HS-5 (cell line): ENCODE results near the gene KRTAP10-4.
"Not testable (repeated sequence)": the region's sequence is repeated elsewhere in the genome, so short reads cannot be mapped to it uniquely, and the experiment has no call there.

Source experiments
- DNase-seq: peaks from one replicate; pipeline ENCODE4 v3.0.0-alpha.2; 2012; ENCODE audit warnings: low read depth

Gene KRTAP10-4

DNA sequence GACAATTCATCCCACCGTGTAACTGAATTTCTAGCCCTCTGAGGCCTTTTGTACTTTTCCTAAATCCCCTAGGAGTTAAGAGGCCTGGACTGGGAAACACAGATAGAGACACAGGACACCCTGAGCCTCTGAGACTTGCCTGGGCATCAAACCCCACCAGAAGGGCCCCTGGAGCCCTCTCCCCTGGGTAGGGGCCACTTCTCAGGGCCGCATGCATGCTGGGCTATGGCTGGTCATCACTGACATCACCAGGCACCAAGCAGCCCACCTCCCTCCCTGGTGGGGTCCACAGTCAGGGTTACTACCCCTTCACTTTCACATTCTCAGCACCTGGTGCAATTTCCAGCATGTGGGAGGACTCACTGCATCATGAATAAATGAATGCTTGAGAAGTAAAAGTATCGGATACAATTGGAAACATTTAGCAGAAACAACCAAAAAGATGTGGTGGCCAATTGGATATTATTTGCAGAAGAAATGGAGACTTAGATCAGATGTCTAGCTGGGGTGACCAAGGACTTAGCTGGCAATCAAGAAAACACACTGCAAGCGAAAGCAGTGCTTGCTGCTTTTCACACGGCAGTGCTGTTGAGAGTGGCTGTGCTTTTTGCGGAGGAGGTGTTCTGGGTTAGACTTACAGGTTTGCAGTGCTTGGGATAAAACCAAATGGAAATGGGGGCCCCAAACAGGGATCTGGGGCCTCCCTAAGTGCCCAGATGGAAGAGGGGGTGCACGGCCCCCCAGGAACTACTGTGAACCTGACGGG is 25.9 kb downstream of the KRTAP10-4 start:
- DNase-seq: no peak

DNA sequence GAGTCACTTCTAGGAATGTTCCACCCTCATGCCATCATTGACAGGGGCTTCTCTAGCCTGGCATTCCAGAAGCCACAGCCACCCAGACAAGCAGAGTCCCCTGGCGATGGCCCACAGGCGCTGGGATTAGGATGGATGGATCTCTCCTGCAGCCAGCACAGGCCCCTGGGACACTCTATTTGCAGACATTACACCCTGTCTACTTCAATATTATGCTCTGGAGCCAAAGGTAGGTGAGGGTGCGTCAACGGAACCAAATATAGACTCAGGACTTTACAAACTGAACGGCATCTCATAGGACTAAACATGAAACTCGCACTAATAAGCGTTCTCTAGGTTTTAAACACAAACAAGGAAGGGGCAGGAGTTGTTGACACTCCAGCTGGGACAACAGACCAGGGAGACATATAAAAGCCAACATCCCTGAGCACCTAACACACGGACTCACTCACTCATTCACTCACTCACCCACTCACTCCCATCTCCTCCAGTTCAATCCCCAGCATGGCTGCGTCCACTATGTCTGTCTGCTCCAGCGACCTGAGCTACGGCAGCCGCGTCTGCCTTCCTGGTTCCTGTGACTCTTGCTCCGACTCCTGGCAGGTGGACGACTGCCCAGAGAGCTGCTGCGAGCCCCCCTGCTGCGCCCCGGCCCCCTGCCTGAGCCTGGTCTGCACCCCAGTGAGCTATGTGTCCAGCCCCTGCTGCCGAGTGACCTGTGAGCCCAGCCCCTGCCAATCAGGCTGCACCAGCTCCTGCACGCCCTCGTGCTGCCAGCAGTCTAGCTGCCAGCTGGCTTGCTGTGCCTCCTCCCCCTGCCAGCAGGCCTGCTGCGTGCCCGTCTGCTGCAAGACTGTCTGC is 26.8 kb downstream of the KRTAP10-4 start, which contains the start of gene KRTAP10-7:
TSS of gene KRTAP10-7 (plus strand) at position 480 of the 861 bp plus-strand sequence. CDS start at position 505, 25 bp downstream.
- DNase-seq: not testable (repeated sequence)

DNA sequence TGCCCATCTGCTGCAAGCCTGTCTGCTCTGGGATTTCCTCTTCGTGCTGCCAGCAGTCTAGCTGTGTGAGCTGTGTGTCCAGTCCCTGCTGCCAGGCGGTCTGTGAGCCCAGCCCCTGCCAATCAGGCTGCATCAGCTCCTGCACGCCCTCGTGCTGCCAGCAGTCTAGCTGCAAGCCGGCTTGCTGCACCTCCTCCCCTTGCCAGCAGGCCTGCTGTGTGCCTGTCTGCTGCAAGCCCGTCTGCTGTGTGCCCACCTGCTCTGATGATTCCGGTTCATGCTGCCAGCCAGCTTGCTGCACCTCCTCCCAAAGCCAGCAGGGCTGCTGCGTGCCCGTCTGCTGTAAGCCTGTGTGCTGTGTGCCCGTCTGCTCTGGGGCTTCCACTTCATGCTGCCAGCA is 27.6 kb downstream of the KRTAP10-4 start:
- DNase-seq: not testable (repeated sequence)

DNA sequence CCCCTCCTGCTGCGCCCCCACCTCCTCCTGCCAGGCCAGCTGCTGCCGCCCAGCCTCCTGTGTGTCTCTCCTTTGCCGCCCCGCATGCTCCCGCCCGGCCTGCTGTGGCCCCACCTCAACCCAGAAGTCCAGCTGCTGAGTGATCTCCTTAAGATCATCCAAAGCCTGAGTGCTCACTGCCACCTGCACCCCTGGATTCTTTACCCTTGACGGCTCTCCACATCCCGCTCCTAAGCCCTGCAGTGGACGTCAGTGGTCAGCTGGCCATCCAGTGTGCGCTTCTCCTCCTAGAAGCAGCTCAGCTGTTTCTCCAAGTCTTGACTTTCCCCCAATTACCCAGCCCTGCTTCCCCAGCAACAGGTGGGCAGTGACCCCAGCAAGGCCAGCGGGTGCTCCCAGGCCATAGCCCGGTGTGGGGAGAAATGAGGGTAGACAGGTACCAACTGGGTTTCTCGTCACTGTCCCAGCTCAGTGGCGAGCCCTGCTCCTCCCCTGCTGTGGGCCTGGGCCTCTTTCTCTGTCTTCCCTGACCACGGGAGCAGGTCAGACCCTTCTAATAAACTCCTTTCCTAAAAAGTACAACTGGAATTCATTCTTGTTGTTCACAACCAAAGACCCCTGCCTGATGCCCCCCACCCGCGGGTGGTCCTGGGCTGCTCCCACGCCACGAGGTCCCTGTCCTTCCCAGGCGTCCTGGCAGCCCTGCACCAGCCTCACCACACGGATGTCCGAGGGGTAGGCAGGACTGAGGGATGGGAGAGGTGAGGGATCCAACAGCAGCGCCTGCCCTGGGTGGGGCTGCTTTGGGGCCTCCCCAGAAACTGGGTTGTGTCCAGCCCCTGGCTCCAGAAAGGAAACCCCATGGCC is 28.3 kb downstream of the KRTAP10-4 start:
- no peak for DNase-seq

DNA sequence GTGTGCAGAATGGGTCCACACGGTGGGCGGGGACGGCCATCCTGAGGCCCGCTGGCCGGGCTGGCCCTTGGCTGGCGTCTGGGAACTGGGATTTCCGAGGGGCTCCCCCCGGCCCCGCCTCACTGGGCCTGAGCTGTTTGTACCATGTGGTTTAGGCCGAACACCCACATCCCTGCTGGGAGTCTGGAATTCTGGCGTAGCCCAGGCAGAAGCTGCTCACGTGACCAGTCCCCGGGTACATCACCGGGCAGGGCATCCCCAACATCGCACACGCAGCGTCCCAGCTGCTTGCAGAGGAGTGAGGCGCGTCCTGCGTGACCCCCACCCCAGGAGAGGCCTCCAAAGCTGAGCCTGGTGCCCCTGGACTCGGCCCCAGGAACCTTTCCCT is 28.9 kb downstream of the KRTAP10-4 start:
- no peak for DNase-seq

DNA sequence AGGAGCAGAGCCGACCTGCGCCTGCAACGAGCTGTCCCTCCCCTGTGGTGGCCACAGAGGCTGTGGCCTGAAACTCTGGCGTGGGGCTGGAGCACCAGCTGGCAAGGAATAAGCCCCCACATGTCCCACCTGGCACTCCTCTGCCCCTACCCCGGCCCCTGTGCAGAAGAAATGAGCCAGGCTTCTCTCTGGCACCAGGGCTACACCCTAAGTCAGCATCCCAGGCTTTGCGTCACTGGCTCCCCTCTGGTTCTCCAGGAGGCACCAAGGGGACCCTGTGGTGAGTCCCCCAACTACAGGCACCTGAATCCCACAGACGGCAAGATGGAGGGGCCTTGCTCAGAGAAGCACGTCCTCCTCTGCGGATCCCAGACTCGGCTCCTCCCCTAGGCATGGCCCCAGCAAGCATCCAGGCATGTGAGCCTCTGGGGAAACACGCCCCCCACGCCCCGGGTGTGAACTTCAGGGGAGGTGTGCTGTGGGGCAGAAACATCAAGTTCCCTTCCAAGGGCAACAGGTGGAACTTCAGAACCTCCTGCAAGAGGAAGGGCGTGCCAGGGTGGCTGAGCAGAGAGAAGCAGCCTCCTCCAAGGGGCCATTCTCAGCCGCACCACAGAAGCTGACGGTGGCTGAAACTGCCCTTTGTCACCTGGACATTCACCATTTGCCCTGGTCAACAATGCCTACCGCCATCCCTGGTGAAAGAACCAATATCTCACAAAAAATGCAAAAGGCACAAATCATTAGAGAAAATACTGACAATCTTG is 29.8 kb downstream of the KRTAP10-4 start:
- no peak for DNase-seq

DNA sequence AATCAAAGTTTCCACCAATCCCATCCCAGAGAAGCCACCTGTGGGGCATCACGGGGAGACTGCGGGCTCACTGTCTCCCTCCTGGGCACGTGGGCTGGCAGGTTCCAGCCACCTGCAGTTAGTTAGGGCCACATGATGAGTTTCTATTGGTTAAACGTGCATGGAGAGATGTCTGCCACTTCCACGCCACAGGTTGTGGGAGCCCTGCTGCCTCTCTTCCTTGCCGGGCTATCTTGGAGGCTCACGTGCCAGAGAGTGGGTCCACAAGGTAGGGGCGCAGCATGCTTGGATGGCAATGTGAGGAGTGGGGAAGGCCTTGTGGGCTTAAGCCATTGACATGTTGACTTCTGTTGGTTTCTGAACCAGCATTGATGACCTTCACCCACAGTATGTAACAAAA is 30.4 kb downstream of the KRTAP10-4 start:
- DNase-seq: no peak

DNA sequence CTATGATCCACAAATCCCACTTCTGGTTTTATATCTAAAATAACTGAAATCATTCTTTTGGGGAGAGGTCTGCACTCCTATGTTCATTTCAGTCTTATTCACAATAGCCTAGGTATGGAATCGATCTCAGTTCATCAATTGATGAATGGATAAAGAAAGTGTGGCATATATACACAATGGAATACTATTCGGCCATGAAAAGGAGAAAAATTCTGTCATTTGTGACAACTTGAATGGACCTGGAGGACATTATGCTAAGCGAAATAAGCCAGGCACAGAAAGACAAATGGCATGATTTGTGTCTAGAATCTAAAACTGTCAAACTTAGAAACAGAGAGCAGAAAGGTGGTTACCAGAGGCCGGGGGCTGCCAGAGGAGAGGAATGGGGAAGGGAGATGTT is 33.0 kb downstream of the KRTAP10-4 start:
- no peak for DNase-seq

DNA sequence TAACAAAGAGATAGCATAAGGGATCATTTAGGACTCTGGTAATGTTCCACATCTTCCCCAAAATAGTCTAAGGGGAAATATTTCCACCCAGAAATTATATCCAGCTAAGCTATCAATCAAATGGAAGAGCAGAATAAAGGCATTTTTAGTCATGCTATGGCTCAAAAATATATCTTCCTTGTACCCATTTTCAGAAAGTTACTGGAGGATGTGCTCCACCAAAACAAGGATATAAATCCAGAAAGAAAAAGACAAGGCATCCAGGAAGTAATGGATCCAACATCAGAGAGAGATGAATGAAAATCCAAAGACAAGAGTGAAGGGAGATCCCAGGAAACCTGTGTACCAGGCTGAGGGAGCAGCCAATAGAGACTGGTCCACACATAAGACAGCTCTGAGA is 35.7 kb downstream of the KRTAP10-4 start:
- no peak for DNase-seq

DNA sequence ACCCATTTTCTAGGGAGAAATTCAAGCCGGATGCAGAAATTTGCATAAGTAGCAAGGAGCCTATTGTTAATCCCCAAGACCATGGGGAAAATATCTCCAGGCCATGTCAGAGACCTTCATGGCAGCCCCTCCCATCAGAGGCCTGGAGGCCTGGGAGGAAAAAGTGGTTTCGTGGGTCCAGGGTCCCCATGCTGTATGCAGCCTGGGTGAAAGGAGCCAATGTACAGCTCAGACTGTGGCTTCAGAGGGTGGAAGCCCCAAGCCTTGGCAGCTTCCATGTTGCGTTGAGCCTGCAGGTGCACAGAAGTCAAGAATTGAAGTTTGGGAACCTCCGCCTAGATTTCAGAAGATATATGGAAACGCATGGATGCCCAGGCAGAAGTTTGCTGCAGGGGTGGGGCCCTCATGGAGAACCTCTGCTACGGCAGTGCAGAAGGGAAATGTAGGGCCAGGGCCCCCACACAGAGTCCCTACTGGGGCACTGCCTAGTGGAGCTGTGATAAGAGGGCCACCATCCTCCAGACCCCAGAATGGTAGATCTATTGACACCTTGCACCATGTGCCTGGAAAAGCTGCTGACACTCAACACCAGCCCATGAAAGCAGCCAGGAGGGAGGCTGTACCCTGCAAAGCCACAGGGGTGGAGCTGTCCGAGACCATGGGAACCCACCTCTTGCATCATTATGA is 36.8 kb downstream of the KRTAP10-4 start:
- DNase-seq: not testable (repeated sequence)

DNA sequence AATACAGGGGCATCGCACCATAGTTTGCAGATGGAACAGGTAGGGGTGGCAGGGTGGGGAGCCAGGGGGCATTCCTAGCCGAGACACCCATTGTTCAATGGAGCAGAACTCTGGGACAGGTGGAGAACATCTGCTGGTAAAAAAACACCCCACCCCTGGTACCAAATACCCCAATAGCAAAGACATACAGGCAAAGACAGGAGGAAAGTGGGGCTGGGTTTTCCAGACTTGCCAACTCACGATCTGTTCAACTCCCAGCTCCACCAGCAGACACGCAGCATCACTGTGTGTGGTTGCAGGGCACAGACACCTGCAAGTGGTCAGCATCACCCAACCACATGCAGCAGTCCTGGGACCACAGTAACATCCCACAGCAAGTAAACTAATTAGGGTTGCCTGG is 38.0 kb downstream of the KRTAP10-4 start:
- no peak for DNase-seq

DNA sequence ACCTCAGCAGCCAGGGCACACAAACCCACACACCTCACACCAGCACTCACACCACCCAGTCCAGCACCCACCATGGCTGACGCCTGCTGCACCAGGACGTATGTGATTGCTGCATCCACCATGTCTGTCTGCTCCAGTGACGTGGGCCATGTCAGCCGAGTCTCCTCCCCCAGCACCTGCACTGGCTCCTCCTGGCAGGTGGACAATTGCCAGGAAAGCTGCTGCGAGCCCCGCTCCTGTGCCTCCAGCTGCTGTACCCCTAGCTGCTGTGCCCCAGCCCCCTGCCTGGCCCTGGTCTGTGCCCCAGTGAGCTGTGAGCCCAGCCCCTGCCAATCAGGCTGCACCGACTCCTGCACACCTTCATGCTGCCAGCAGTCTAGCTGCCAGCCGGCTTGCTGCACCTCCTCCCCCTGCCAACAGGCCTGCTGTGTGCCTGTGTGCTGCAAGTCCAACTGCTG is 38.5 kb downstream of the KRTAP10-4 start, which contains the start of gene KRTAP10-8:
TSS of gene KRTAP10-8 (plus strand) at position 51 of the 458 bp plus-strand sequence. CDS start at position 73, 22 bp downstream.
- DNase-seq: no peak

DNA sequence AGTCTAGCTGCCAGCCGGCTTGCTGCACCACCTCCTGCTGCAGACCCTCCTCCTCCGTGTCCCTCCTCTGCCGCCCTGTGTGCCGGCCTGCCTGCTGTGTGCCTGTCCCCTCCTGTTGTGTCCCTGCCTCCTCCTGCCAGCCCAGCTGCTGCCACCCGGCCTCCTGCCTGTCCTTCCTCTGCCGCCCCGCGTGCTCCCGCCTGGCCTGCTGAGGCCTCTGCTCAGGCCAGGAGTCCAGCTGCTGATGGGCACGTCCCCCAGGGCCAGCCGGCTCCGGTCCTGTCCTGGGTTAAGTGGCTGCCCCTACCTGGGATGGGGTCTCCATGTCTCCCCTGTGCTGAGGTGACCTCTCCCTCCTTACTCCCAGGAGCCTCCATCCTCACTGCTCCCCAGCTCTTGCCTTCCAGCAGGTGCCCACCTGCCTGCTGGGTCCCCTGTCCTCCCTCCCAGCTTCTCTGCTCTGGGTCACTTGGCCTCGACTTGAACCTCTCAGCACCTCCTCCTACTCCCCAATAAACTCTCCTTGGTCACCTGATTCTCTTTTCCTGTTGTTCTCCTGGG is 39.2 kb downstream of the KRTAP10-4 start:
- DNase-seq: no peak

DNA sequence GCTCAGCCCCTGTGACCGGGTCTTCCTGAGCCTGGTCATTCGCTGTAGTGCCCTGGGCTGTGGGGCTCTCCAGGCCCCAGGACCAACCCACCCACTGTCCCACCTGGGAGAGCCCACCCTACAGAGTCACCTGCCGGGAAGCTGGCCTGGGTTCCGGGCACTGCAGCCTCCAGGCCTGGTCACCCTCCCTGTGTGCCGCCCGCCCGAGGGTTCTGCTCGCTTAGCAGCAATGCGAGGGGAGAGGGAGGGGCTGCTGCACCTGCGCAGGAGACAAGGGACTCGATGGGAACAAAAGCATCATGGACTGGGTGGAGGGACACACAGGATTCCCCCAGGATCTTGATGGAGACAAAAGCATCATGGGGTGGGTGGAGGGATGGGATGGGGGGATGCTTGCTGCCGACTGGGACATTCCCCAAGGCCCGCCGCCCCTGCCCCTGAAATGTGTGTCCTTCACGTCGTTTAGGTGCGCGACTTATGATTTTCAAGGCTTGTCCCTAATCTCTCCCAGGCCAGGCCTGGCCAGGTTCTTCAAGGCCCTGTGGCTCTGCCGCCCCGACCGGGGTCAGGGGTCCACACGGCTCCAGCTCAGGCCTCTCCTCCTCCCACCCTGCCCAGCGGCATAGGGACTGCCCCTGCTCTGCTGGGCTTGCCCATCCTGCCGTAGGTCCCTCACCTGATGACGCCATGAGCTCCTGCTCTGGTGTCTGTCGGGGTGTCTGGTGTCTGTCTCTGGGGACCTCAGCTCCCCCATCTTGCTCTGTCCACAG is 40.0 kb downstream of the KRTAP10-4 start:
- DNase-seq: no peak

DNA sequence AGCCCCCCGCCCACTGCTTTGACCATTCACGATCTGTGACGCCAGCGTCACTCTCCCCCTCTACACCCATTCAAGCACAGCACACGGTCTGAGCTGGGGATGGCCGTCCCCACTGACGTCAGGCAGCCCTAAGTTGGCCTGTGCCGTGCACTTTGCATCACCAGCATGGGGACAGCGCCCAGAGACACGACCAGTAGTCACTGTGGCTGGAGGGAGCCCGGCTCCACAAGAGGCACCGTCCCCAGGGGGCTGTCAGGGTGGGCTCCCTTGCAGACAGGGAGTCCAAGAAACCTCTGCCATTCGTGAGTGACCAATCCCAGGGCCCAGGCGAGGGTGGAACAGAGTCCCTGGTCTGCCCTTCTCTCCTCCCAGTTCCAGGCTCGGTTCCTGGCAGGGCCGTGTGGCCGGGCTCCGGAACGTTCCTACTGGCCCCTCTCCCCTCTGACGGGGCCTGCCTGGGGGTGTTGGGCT is 40.7 kb downstream of the KRTAP10-4 start:
- DNase-seq: no peak

DNA sequence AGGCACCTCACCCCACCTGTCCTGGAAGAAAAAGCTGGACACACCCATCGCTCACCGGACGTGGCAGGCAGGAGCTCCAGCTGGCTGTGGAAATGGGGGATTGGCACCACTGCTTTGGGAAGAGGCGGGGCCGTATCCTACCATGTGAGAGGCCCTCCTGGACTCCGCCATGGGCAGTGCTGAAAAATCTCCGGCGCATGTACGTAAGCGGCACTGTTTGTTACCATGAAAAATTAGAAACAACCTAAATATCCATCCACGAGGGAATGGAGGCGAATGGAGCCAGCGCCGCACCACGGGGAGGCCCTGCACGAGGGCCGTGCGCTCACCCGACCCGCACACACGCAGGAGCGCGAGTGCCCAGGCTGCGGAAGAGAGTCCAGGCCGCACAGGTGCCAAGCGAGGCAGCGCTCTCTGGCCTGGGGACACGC is 41.4 kb downstream of the KRTAP10-4 start:
- DNase-seq: no peak

DNA sequence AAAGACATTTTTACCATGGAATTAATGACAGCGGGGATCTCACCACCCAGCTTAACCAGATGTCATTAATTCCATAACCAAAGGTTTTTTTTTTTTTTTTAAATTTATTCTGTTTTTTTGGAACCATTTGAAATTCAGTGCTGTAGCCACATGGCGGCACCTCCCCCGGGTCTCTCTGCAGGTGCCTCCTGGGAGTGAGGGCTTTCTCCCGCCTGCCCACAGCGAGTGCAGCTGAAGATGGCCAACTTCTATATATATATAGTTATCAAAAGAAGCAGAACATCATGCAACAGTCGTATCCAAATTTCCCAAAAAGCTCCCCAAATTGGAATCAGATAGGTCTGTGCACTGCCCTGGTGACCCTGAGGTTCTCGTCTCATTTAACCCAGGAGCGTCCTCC is 41.9 kb downstream of the KRTAP10-4 start:
- no peak for DNase-seq

DNA sequence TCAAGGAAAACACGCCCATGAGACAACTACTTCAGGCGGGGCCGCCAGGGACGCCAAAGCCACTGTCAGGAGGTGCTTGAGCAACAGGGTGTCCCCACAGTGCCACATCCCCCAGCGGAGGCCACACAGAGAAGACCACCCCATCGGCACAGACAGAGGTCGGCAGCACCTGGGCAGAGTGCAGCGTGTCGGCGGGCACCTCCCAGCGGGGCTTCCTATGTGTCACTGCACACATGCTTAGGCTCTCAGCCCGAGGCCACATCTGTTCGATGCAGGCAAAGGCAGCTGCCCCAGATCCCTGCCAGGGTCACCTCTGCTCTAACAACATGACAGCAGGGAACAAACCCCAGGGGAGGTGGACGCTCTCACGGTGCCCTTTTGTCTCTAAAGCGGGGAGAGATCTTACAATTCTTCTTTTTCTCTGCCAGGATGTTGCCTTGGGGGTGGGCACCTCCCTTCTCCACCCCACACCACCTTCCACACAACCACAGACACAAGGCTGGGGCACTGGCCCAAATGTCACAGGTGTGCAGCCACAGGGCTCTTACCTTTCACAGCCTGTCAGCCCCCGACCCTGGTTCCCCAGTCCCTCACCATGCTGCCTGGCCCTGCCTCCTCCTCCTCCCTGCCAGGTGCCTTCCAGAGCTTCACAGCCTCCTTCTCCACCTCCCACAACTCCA is 42.5 kb downstream of the KRTAP10-4 start:
- no peak for DNase-seq

DNA sequence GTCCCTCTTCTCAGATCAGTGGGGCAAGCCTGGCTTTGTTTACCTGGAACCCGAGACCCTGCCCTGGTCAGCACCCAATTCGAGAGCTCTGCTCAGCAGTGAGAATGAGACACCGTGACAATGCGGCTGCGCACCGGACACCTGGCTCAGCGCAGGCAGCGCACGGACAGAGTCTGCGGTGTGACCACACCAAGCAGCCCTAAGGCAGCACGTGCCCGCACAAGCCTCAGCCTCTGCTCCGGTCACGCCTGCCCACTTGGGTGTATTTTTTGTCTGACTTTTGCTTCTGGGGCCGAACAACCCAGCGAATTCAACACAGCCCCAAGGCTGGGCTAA is 43.0 kb downstream of the KRTAP10-4 start:
- DNase-seq: no peak
